SK-N-SH (cell line): ENCODE results near the gene MAP4. TPM values are rescaled to one million over a fixed set of nuclear protein-coding genes. Genes with fewer than 3 reads are reported as not detected.

ENCODE experiments used
- CTCF ChIA-PET: fragments of 300-600, 350-600 bp; formaldehyde crosslinking; extraction: SDS; loops from one replicate; lab custom pipeline; 2021; lab: Yijun Ruan, JAX
- POLR2A ChIA-PET: fragments of 350-600 bp; sonication (Branson Sonifier 250); formaldehyde crosslinking; extraction: SDS; loops from one replicate; lab custom pipeline; 2020; ENCODE audit warnings: antibody characterized with exemption, inconsistent platforms; lab: Yijun Ruan, JAX
- DNase-seq: peaks from one replicate; pipeline ENCODE4 v3.0.0; 2012
- H2AFZ ChIP-seq: fragments of 200-600 bp; sonication (generic); 2 replicates; pipeline ENCODE4 v1.8.1; 2016; ENCODE audit warnings: antibody characterized with exemption, mild to moderate bottlenecking, low read depth
- H3F3A ChIP-seq: fragments of 200-600 bp; sonication (generic); replicated peaks from 2 replicates; pipeline ENCODE3; 2016; ENCODE audit warnings: antibody characterized with exemption, mild to moderate bottlenecking; ENCODE audit not compliant: insufficient read depth
- H3K27ac ChIP-seq, 2 experiments: fragments of 200-500 bp in 1 of 2; fragments of 200-600 bp in 1 of 2; sonication (Bioruptor generic) in 1 of 2; sonication (generic), shearing (Covaris generic) in 1 of 2; 2 replicates each; pipeline versions ENCODE4 v1.5.1 to v1.6.1; 2014 to 2016; ENCODE audit warnings: low read depth in 2 of 2, inconsistent platforms in 1 of 2, low read length in 1 of 2, mild to moderate bottlenecking in 1 of 2, mixed read lengths in 1 of 2
- H3K27me3 ChIP-seq: fragments of 200-600 bp; sonication (generic), shearing (Covaris generic); 2 replicates; pipeline ENCODE4 v1.6.1; 2016; ENCODE audit warnings: mixed run types; ENCODE audit not compliant: insufficient read depth
- H3K36me3 ChIP-seq, 2 experiments: fragments of 200-500 bp in 1 of 2; fragments of 200-600 bp in 1 of 2; sonication (Bioruptor generic) in 1 of 2; sonication (generic) in 1 of 2; replicated peaks in 1 of 2; 2 replicates each; pipeline versions ENCODE3 to v1.5.1; 2014 to 2016; ENCODE audit warnings: low read length in 1 of 2, mild to moderate bottlenecking in 1 of 2; ENCODE audit not compliant: insufficient read depth in 2 of 2, control insufficient read depth in 1 of 2
- H3K4me1 ChIP-seq, 2 experiments: fragments of 200-500 bp in 1 of 2; fragments of 200-600 bp in 1 of 2; sonication (Bioruptor generic) in 1 of 2; sonication (generic), shearing (Covaris generic) in 1 of 2; 2 replicates each; pipeline versions ENCODE4 v1.5.1 to v1.6.1; 2014 to 2016; ENCODE audit warnings: low read depth in 1 of 2, low read length in 1 of 2, mixed run types in 1 of 2; ENCODE audit not compliant: insufficient read depth in 2 of 2, control insufficient read depth in 1 of 2
- H3K4me2 ChIP-seq: fragments of 200-600 bp; sonication (generic), shearing (Covaris generic); 2 replicates; pipeline ENCODE4 v1.6.1; 2017; ENCODE audit warnings: mixed run types
- H3K4me3 ChIP-seq, 2 experiments: fragments of 200-500 bp in 1 of 2; fragments of 200-600 bp in 1 of 2; sonication (Bioruptor generic) in 1 of 2; sonication (generic), shearing (Covaris generic) in 1 of 2; 2 replicates each; pipeline versions ENCODE4 v1.5.1 to v1.8.1; 2014 to 2016; ENCODE audit warnings: low read depth in 2 of 2, inconsistent platforms in 1 of 2, low read length in 1 of 2, mild to moderate bottlenecking in 1 of 2, mixed read lengths in 1 of 2, moderate library complexity in 1 of 2
- H3K79me2 ChIP-seq: fragments of 200-600 bp; sonication (generic); 2 replicates; pipeline ENCODE4 v1.8.1; 2017; ENCODE audit warnings: mild to moderate bottlenecking; ENCODE audit not compliant: insufficient read depth
- H3K9ac ChIP-seq: fragments of 200-600 bp; sonication (generic); 2 replicates; pipeline ENCODE4 v1.6.1; 2017; ENCODE audit warnings: mixed run types
- H3K9me2 ChIP-seq: fragments of 200-600 bp; sonication (generic); 2 replicates; pipeline ENCODE4 v1.6.1; 2017; ENCODE audit warnings: mixed run types
- H3K9me3 ChIP-seq: fragments of 200-600 bp; sonication (generic); 2 replicates; pipeline ENCODE4 v1.6.1; 2017; ENCODE audit warnings: mixed run types, mild to moderate bottlenecking, moderate library complexity
- H4K20me1 ChIP-seq: fragments of 200-600 bp; sonication (generic); 2 replicates; pipeline ENCODE4 v1.6.1; 2017; ENCODE audit warnings: mild to moderate bottlenecking, mixed run types; ENCODE audit not compliant: insufficient read depth
- CHD2 ChIP-seq: fragments of 150-350 bp; IDR thresholded peaks from 2 replicates; pipeline ENCODE4 v1.6.1; 2018; ENCODE audit warnings: low read length; ENCODE audit not compliant: partially characterized antibody
- EP300 ChIP-seq, 2 experiments: IDR thresholded peaks; 2 replicates each; pipeline versions ENCODE4 v1.4.0 to v1.6.1; 2012; ENCODE audit warnings: borderline replicate concordance in 1 of 2, low read depth in 1 of 2, low read length in 1 of 2
- FOSL2 ChIP-seq: IDR thresholded peaks from 2 replicates; pipeline ENCODE4 v1.4.0; 2012; ENCODE audit warnings: low read depth, mild to moderate bottlenecking, moderate library complexity, borderline replicate concordance
- GATA2 ChIP-seq: sonication (generic); formaldehyde crosslinking; IDR thresholded peaks from 2 replicates; pipeline ENCODE4 v1.5.0; 2020; ENCODE audit warnings: mild to moderate bottlenecking, missing genetic modification reagents
- JUND ChIP-seq: IDR thresholded peaks from 2 replicates; pipeline ENCODE4 v1.4.0; 2012
- NFIC ChIP-seq: IDR thresholded peaks from 2 replicates; pipeline ENCODE4 v1.4.0; 2012; ENCODE audit warnings: borderline replicate concordance
- SMC3 ChIP-seq: IDR thresholded peaks from 2 replicates; pipeline ENCODE4 v1.6.1; 2012; ENCODE audit warnings: low read depth, low read length, improper control_type of control experiment
- TCF12 ChIP-seq: IDR thresholded peaks from 2 replicates; pipeline ENCODE4 v1.4.0; 2012
- TEAD4 ChIP-seq: IDR thresholded peaks from 2 replicates; pipeline ENCODE4 v1.4.0; 2012; ENCODE audit warnings: mild to moderate bottlenecking, borderline replicate concordance; ENCODE audit not compliant: insufficient read depth
- YY1 ChIP-seq: IDR thresholded peaks from 2 replicates; pipeline ENCODE4 v1.4.0; 2012; ENCODE audit warnings: low read depth, mild to moderate bottlenecking
- WGBS: methylation state at CpG from one replicate; pipeline ENCODE4 v1.1.6; 2017; ENCODE audit warnings: low lambda C conversion rate; 5-methylcytosine and 5-hydroxymethylcytosine counted together
- polyA plus RNA-seq, 3 experiments: library from polyadenylated mRNA; depleted of rRNA; stranded (reverse); fragments of >200 nt; gene quantifications; 2 replicates each; pipeline ENCODE4 v1.2.3, GENCODE V29; 2012
- TF ChIP-seq, protein P1 (sequence below): IDR thresholded peaks from 2 replicates; pipeline ENCODE4 v1.4.0; 2012; ENCODE audit warnings: low read depth, borderline replicate concordance
- TF ChIP-seq, protein P2 (sequence below): IDR thresholded peaks from 2 replicates; pipeline ENCODE4 v1.4.0; 2012; ENCODE audit warnings: low read depth
- TF ChIP-seq, protein P3 (sequence below): IDR thresholded peaks from 2 replicates; pipeline ENCODE4 v1.4.0; 2012; ENCODE audit warnings: low read depth, borderline replicate concordance
- TF ChIP-seq, protein P4 (sequence below): IDR thresholded peaks from 2 replicates; pipeline ENCODE4; 2012

Gene MAP4
- polyA plus RNA-seq, 1 of the 3 experiments (the other 2 are of a cell fraction), result 121 TPM

DNA sequence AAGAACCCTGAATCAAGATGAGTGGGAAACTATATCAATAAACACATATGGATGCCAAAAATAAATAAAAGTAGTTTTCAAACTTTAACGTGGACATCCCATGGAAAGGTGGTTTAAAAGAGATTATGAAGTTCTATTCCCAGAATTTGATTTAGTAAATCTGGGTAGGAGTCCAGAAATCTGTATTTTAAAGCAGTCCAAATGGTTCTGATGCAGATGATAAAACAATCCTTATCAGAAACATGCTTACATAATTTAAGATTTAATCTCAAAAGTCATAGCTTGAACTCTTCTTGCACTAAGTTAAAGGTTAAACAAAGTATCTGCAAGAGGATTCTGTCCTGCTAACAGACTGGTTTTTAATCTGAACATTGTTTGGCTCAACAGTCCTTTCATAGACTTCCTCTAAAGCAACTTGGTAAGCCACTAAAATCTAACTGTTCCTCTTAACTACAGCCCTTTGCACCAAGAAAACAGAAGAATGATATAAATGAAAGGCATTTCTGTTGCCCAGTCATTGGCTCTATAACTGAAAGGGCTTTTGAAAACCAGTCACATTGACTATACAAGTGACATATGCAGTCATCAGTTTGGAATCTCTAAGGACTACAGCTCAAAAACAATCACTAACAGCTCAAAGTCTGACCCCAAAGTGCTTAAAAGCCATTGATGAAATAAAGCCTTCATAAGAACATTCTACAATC lies 23.4 kb upstream of the MAP4 start:
- TF ChIP-seq TCF12 (peak; percentile 38; the same call in 1 of the 2 replicates), TEAD4 (0 out of 2 replicates have a peak, but pooled peaks have one; percentile 16), SMC3 (no peak), YY1 (no peak), FOSL2 (peak; percentile 51; the same call in 1 of the 2 replicates), EP300 (IDR thresholded peaks at IDR 0.05; ENCODE audit: borderline replicate concordance in 1 of 2, low read depth in 1 of 2, low read length in 1 of 2) (no peak), NFIC (peak; percentile 32; the same call in 1 of the 2 replicates), CHD2 (no peak), GATA2 (CRISPR knock-in tag) (no peak), JUND (peak; percentile 57)
- TF ChIP-seq, protein P1, sequence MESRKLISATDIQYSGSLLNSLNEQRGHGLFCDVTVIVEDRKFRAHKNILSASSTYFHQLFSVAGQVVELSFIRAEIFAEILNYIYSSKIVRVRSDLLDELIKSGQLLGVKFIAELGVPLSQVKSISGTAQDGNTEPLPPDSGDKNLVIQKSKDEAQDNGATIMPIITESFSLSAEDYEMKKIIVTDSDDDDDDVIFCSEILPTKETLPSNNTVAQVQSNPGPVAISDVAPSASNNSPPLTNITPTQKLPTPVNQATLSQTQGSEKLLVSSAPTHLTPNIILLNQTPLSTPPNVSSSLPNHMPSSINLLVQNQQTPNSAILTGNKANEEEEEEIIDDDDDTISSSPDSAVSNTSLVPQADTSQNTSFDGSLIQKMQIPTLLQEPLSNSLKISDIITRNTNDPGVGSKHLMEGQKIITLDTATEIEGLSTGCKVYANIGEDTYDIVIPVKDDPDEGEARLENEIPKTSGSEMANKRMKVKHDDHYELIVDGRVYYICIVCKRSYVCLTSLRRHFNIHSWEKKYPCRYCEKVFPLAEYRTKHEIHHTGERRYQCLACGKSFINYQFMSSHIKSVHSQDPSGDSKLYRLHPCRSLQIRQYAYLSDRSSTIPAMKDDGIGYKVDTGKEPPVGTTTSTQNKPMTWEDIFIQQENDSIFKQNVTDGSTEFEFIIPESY, result no peak
- TF ChIP-seq, protein P2, sequence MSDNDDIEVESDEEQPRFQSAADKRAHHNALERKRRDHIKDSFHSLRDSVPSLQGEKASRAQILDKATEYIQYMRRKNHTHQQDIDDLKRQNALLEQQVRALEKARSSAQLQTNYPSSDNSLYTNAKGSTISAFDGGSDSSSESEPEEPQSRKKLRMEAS, result no peak
- TF ChIP-seq, protein P3, sequence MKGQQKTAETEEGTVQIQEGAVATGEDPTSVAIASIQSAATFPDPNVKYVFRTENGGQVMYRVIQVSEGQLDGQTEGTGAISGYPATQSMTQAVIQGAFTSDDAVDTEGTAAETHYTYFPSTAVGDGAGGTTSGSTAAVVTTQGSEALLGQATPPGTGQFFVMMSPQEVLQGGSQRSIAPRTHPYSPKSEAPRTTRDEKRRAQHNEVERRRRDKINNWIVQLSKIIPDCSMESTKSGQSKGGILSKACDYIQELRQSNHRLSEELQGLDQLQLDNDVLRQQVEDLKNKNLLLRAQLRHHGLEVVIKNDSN, result no peak
- TF ChIP-seq, protein P4, sequence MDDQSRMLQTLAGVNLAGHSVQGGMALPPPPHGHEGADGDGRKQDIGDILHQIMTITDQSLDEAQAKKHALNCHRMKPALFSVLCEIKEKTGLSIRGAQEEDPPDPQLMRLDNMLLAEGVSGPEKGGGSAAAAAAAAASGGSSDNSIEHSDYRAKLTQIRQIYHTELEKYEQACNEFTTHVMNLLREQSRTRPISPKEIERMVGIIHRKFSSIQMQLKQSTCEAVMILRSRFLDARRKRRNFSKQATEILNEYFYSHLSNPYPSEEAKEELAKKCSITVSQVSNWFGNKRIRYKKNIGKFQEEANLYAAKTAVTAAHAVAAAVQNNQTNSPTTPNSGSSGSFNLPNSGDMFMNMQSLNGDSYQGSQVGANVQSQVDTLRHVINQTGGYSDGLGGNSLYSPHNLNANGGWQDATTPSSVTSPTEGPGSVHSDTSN, result peak; percentile 49; the same call in 1 of the 2 replicates
- H3K27ac ChIP-seq, result peak overlapping the region; percentile 48 to 90
- peak overlapping the region; percentile 70 for H3K4me2 ChIP-seq
- H2AFZ ChIP-seq, result no peak overlapping the region
- H3K36me3 ChIP-seq, result peaks cover 0 to 4% of the 10 kb centered on the region in 2 experiments
- ChIA-PET CTCF (interaction anchor here (0.8 kb wide), 1 partner anchor 8 kb away, joined by 3 read pairs; no protein-coding TSS in a partner anchor), POLR2A (no interaction called here)
- peaks cover 5 to 21% of the 10 kb centered on the region in 2 experiments; a peak in 3 of 4 replicates for H3K4me1 ChIP-seq
- 44% methylated on average over 1 of the region's 1 CpG for WGBS
- H3K9ac ChIP-seq, result peak overlapping the region; percentile 70
- peak overlapping the region in 1 of 2 experiments; percentile 9; a peak in 1 of 4 replicates for H3K4me3 ChIP-seq
- peaks cover 93% of the 10 kb centered on the region for H3K79me2 ChIP-seq
- DNase-seq, result no peak
- peaks cover 77% of the 10 kb centered on the region for H4K20me1 ChIP-seq
- no peaks in the 10 kb centered on the region for H3K9me2 ChIP-seq
- H3K27me3 ChIP-seq, result no peaks in the 10 kb centered on the region
- peaks cover 47% of the 10 kb centered on the region for H3F3A ChIP-seq
- no peaks in the 10 kb centered on the region for H3K9me3 ChIP-seq
